ENCODE results near the gene CFAP20. TPM values are rescaled to one million over a fixed set of nuclear protein-coding genes. Genes with fewer than 3 reads are reported as not detected.

CFAP20 gene
- total RNA-seq, 1 experiment from 2014 or later: 48.8 TPM

DNA sequence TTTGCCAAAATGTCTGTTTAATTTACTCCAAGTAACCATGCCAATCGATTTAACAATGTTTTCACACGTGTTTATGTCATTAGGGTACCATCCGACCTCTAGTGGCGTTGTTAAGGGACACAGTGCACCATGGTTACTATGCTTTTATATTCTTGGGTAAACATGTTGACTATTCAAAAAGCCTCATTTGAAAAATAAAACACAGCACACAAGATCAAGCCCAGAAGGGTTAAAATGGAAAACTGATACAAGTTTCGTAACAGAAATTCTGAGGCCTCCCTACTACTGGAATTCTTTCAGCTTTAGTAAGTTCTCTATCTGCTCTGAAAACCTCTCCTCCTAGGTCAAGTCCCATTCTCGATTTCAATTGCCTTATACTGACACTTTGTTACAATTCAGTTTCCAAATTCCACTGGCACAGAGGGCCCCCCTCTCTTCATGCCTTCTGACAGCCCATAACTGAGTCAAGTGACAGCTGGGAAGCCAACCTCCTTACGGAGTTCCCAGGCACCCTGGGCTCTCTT is 2.1 kb downstream of the CFAP20 start:
- peak; percentile 29 for DNase-seq (ENCODE audit: low read depth, low spot score)
- in situ Hi-C loops (cut with HindIII; ENCODE audit: low pct_unique_long_range_greater_than_20kb, low sequenced_read_pairs): no loop called here

DNA sequence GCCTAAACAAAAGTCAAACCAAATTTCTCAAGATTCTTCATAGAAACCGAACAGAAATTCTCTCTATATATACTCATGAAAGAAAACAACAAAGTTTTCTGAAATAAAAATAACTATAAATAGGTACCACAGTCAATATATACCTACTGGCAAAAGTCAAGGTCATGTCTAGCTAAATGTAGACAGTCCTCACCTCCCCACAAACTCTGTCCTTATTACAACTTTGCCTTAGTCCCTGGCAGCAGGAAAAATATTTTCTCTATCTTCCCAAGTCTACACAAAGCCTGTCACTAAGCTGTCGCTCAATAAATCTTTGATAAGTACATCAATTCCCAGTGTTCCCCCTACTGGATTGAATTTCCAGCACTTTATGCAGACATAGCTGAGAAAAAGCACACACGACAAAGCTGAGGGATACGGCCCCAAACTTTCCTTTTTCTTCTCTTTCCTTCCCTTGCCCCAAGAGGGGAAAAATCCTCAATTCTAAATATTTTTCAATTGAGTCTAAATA is 2.7 kb downstream of the CFAP20 start:
- no peak for DNase-seq (ENCODE audit: low read depth, low spot score)
- in situ Hi-C loops (cut with HindIII; ENCODE audit: low pct_unique_long_range_greater_than_20kb, low sequenced_read_pairs): no loop called here

- in situ Hi-C loops (cut with HindIII; ENCODE audit: low pct_unique_long_range_greater_than_20kb, low sequenced_read_pairs): no loop called here
- no peak for DNase-seq (ENCODE audit: low read depth, low spot score)
Measured at GRCh38 chr16:58125781-58126335, 3.3 kb downstream of the CFAP20 start.

GRCh38 chr16:58125041-58125440 is 4.1 kb downstream of the CFAP20 start:
- in situ Hi-C loops (cut with HindIII; ENCODE audit: low pct_unique_long_range_greater_than_20kb, low sequenced_read_pairs): no loop called here
- DNase-seq (ENCODE audit: low read depth, low spot score): no peak

GRCh38 chr16:58124601-58124915 is 4.6 kb downstream of the CFAP20 start:
- DNase-seq (ENCODE audit: low read depth, low spot score): no peak
- in situ Hi-C loops (cut with HindIII; ENCODE audit: low pct_unique_long_range_greater_than_20kb, low sequenced_read_pairs): no loop called here

DNA sequence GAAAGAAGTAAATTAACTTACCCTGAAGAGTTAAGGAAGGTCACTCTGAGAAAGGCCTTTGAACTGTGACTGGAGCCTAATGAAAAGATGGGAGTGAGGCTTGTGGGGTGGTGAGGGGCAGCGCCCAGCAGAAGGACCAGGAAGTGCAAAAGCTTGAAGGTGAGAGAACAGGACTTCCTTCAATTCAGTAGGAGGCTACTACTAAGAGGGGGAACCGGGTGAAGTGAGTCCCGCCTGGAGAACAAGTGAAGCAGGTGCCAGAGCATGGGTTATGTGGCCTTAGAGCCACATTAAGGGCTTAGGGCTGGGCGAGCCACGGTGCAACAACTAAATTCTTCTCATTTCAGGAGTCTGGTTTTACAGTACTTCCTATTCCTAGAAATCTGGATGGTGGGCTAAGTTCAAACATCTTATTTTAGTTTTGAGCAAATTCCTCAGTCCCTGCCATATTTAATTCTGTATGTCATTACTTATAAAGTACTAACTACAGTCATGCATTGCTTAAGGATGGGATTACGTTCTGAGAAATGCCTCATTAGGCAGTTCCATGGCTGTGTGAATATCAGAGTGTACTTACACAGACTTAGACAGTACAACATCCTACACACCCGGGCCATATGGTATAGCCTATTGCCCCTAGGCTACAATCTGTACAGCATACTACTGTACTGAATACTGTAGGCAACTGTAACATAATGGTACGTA is 5.1 kb downstream of the CFAP20 start:
- DNase-seq (ENCODE audit: low read depth, low spot score): no peak
- in situ Hi-C loops (cut with HindIII; ENCODE audit: low pct_unique_long_range_greater_than_20kb, low sequenced_read_pairs): no loop called here

DNA sequence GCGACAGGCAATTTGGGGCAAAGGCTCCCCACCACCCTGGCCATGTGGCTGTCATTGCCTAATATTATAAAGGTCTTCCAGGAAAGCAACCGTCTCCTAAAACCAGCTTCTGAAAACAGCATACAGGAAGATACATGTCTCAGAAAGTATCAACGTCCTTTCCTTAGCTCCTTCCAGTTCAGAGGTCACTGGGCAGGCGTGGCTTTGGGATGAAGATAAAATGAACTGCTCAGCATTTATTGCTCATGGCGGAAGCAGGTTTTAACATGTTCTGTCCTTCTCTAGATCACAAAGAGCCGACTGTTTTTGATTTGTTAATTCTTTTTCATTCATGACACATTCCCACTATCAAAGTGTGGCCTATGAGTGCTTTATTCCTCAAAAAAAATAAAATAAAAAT is 8.0 kb downstream of the CFAP20 start:
- no peak for DNase-seq (ENCODE audit: low read depth, low spot score)
- in situ Hi-C loops (cut with HindIII; ENCODE audit: low pct_unique_long_range_greater_than_20kb, low sequenced_read_pairs): no loop called here

- in situ Hi-C loops (cut with HindIII; ENCODE audit: low pct_unique_long_range_greater_than_20kb, low sequenced_read_pairs): no loop called here
- no peak for DNase-seq (ENCODE audit: low read depth, low spot score)
Measured at GRCh38 chr16:58120234-58120633, 8.9 kb downstream of the CFAP20 start.

GRCh38 chr16:58119509-58119845 is 9.7 kb downstream of the CFAP20 start:
- peak; percentile 79 for DNase-seq (ENCODE audit: low read depth, low spot score)
- in situ Hi-C loops (cut with HindIII; ENCODE audit: low pct_unique_long_range_greater_than_20kb, low sequenced_read_pairs): no loop called here

GRCh38 chr16:58118801-58119508 is 10.2 kb downstream of the CFAP20 start:
- DNase-seq (ENCODE audit: low read depth, low spot score): no peak
- in situ Hi-C loops (cut with HindIII; ENCODE audit: low pct_unique_long_range_greater_than_20kb, low sequenced_read_pairs): no loop called here

DNA sequence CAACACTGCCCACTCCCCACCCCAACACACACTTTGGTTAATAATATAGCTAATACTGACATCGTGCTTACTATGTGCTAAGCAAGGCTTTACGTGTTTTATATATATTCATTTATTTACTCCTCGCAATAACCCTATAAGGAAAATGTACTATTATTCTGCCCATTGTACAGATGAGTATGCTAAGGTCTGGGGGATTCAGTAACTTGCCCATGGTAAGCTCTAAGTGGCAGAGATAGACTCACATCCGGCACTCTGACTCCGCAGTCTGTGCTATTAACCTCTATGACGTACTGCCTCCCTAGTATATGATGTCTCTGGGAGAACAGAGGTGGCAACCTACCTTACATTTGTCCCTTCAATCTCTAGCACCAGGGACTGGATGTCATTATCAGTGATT is 12.7 kb downstream of the CFAP20 start:
- no peak for DNase-seq (ENCODE audit: low read depth, low spot score)
- in situ Hi-C loops (cut with HindIII; ENCODE audit: low pct_unique_long_range_greater_than_20kb, low sequenced_read_pairs): no loop called here

GRCh38 chr16:58116081-58116480 is 13.1 kb downstream of the CFAP20 start:
- in situ Hi-C loops (cut with HindIII; ENCODE audit: low pct_unique_long_range_greater_than_20kb, low sequenced_read_pairs): no loop called here
- DNase-seq (ENCODE audit: low read depth, low spot score): no peak

- in situ Hi-C loops (cut with HindIII; ENCODE audit: low pct_unique_long_range_greater_than_20kb, low sequenced_read_pairs): no loop called here
- no peak for DNase-seq (ENCODE audit: low read depth, low spot score)
Measured at GRCh38 chr16:58114827-58115825, 14.1 kb downstream of the CFAP20 start.

DNA sequence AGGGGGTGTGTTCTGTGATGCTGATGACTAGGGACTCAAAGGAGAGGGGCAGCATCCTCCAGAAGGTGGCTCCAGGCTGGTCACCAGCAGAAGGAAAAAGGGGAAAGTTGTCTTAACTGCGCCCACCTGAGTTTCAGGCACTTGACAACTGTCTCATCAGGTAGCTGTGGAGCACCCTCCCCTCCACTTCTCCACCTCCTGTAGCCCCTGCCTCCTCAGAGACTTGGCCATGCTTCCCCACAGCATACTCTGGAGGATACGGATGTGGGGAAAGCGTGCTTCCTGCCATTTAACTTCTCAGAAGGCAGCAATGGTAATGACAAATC is 17.9 kb downstream of the CFAP20 start:
- DNase-seq (ENCODE audit: low read depth, low spot score): no peak
- in situ Hi-C loops (cut with HindIII; ENCODE audit: low pct_unique_long_range_greater_than_20kb, low sequenced_read_pairs): no loop called here

GRCh38 chr16:58110571-58111301 is 18.4 kb downstream of the CFAP20 start:
- DNase-seq (ENCODE audit: low read depth, low spot score): no peak
- in situ Hi-C loops (cut with HindIII; ENCODE audit: low pct_unique_long_range_greater_than_20kb, low sequenced_read_pairs): no loop called here

- in situ Hi-C loops (cut with HindIII; ENCODE audit: low pct_unique_long_range_greater_than_20kb, low sequenced_read_pairs): no loop called here
- no peak for DNase-seq (ENCODE audit: low read depth, low spot score)
Measured at GRCh38 chr16:58109881-58110280, 19.3 kb downstream of the CFAP20 start.

- in situ Hi-C loops (cut with HindIII; ENCODE audit: low pct_unique_long_range_greater_than_20kb, low sequenced_read_pairs): no loop called here
- DNase-seq (ENCODE audit: low read depth, low spot score): no peak
Measured at GRCh38 chr16:58109330-58109729, 19.9 kb downstream of the CFAP20 start.
